Measurements from ENCODE around the gene GDPD2.

Gene GDPD2

GRCh38 chrX:70437921-70438665 lies 15.0 kb downstream of the GDPD2 start:
- no peak for DNase-seq

GRCh38 chrX:70439016-70439415 lies 15.9 kb downstream of the GDPD2 start:
- DNase-seq, result peak; percentile 15

- DNase-seq, result no peak
Measured at GRCh38 chrX:70442224-70442623, 19.1 kb downstream of the GDPD2 start.

GRCh38 chrX:70444326-70444945 lies 21.3 kb downstream of the GDPD2 start, which contains the start of gene DLG3:
Gene DLG3 (plus strand): TSS chrX:70444835. CDS start chrX:70445202, 367 bp downstream.
- no peak for DNase-seq

GRCh38 chrX:70444946-70445656 lies 22.0 kb downstream of the GDPD2 start:
- DNase-seq, result no peak

- DNase-seq, result no peak
Measured at GRCh38 chrX:70445951-70446350, 22.8 kb downstream of the GDPD2 start.

GRCh38 chrX:70446380-70447350 lies 23.6 kb downstream of the GDPD2 start:
- DNase-seq, result no peak

- no peak for DNase-seq
Measured at GRCh38 chrX:70449457-70449966, 26.4 kb downstream of the GDPD2 start.

- peak; percentile 3 for DNase-seq
Measured at GRCh38 chrX:70452143-70452733, 29.1 kb downstream of the GDPD2 start.

GRCh38 chrX:70453024-70453618 lies 30.0 kb downstream of the GDPD2 start:
- no peak for DNase-seq

- DNase-seq, result peak; percentile 77
Measured at GRCh38 chrX:70454441-70455365, 31.6 kb downstream of the GDPD2 start.

- DNase-seq, result no peak
Measured at GRCh38 chrX:70455366-70456202, 32.5 kb downstream of the GDPD2 start.

- DNase-seq, result no peak
Measured at GRCh38 chrX:70456256-70456655, 33.1 kb downstream of the GDPD2 start.

GRCh38 chrX:70461026-70461425 lies 37.9 kb downstream of the GDPD2 start:
- no peak for DNase-seq

GRCh38 chrX:70464051-70464450 lies 40.9 kb downstream of the GDPD2 start:
- DNase-seq, result no peak

- DNase-seq, result no peak
Measured at GRCh38 chrX:70466968-70467367, 43.9 kb downstream of the GDPD2 start.

- DNase-seq, result no peak
Measured at GRCh38 chrX:70468709-70469108, 45.6 kb downstream of the GDPD2 start.

- DNase-seq, result no peak
Measured at GRCh38 chrX:70470850-70471289, 47.8 kb downstream of the GDPD2 start.

- no peak for DNase-seq
Measured at GRCh38 chrX:70476166-70476933, 53.2 kb downstream of the GDPD2 start.
